WTC11 (cell line): ENCODE results near the gene ACOT6. TPM values are rescaled to one million over a fixed set of nuclear protein-coding genes. Genes with fewer than 3 reads are reported as not detected.
"Not testable (repeated sequence)": the region's sequence is repeated elsewhere in the genome, so short reads cannot be mapped to it uniquely, and the experiment has no call there.

Experiments used
- ATAC-seq: fragments of 200-7000 bp; cut with Tn5 transposase; 2 replicates; pipeline ENCODE4 v1.10.0; 2021; ENCODE audit warnings: mild to moderate bottlenecking, moderate library complexity
- CTCF ChIA-PET: fragments of 300-600 bp; sonication (Branson Sonifier 250); formaldehyde crosslinking; loops from one replicate; lab custom pipeline; 2021; ENCODE audit warnings: antibody characterized with exemption; lab: Charles Lee
- POLR2A ChIA-PET: fragments of 350-600 bp; sonication (Branson Sonifier 250); formaldehyde crosslinking; loops from one replicate; lab custom pipeline; 2021; ENCODE audit warnings: antibody characterized with exemption; lab: Charles Lee
- DNase-seq: peaks from one replicate; pipeline ENCODE4 v3.0.0; 2021; ENCODE audit warnings: low spot score
- H3K27ac Mint-ChIP-seq: 2 replicates; pipeline ENCODE4 v1.8.0; 2021; ENCODE audit warnings: mixed read lengths
- H3K27me3 Mint-ChIP-seq: 2 replicates; pipeline ENCODE4 v1.8.0; 2021; ENCODE audit warnings: low read depth, mild to moderate bottlenecking, moderate library complexity, mixed read lengths
- H3K36me3 Mint-ChIP-seq: 2 replicates; pipeline ENCODE4 v1.8.0; 2021; ENCODE audit warnings: mixed read lengths
- H3K4me1 Mint-ChIP-seq: 2 replicates; pipeline ENCODE4 v1.8.0; 2022; ENCODE audit warnings: mixed read lengths
- H3K4me3 Mint-ChIP-seq: 2 replicates; pipeline ENCODE4 v1.8.0; 2021; ENCODE audit warnings: mild to moderate bottlenecking, moderate library complexity, mixed read lengths
- H3K9me3 Mint-ChIP-seq: 2 replicates; pipeline ENCODE4 v1.8.0; 2021; ENCODE audit warnings: mixed read lengths
- FOXP1 ChIP-seq: sonication (generic); formaldehyde crosslinking; IDR thresholded peaks from 2 replicates; pipeline ENCODE4 v1.8.0; 2022; ENCODE audit warnings: missing genetic modification reagents, mild to moderate bottlenecking, moderate library complexity, borderline replicate concordance
- KAT7 ChIP-seq: sonication (generic); formaldehyde crosslinking; IDR thresholded peaks from 2 replicates; pipeline ENCODE4 v1.8.1; 2023; ENCODE audit warnings: missing genetic modification reagents, mild to moderate bottlenecking, borderline replicate concordance
- NFE2L1 ChIP-seq: sonication (generic); formaldehyde crosslinking; IDR thresholded peaks from 2 replicates; pipeline ENCODE4 v1.8.1; 2023; ENCODE audit warnings: missing genetic modification reagents
- NFYB ChIP-seq: sonication (generic); formaldehyde crosslinking; conservative IDR thresholded peaks from 2 replicates; pipeline ENCODE4 v1.8.0; 2022; ENCODE audit warnings: low read depth, missing genetic modification reagents
- RORB ChIP-seq: fragments of 250-450 bp; sonication (Bioruptor Pico); IDR thresholded peaks from 2 replicates; pipeline ENCODE4 v1.9.0; 2021; ENCODE audit warnings: mild to moderate bottlenecking
- SMAD3 ChIP-seq: sonication (generic); formaldehyde crosslinking; IDR thresholded peaks from 2 replicates; pipeline ENCODE4 v1.8.0; 2022; ENCODE audit warnings: missing genetic modification reagents, mild to moderate bottlenecking, borderline replicate concordance
- ZNF121 ChIP-seq: sonication (generic); formaldehyde crosslinking; IDR thresholded peaks from 2 replicates; pipeline ENCODE4 v1.8.0; 2023; ENCODE audit warnings: missing genetic modification reagents
- ZNF396 ChIP-seq: fragments of 250-450 bp; sonication (Bioruptor Pico); IDR thresholded peaks from 2 replicates; pipeline ENCODE4 v1.8.0; 2021; ENCODE audit warnings: mild to moderate bottlenecking, moderate library complexity, borderline replicate concordance
- total RNA-seq: library from RNA; stranded (reverse); gene quantifications from 3 replicates; pipeline ENCODE4 v1.2.3, GENCODE V29; 2021
- TF ChIP-seq, protein P1 (sequence below): sonication (generic); formaldehyde crosslinking; IDR thresholded peaks from 2 replicates; pipeline ENCODE4 v1.8.1; 2023; ENCODE audit warnings: mild to moderate bottlenecking, moderate library complexity, missing genetic modification reagents
- TF ChIP-seq, protein P2 (sequence below): sonication (generic); formaldehyde crosslinking; conservative IDR thresholded peaks from 2 replicates; pipeline ENCODE4 v1.8.1; 2022; ENCODE audit warnings: mild to moderate bottlenecking, missing genetic modification reagents
- TF ChIP-seq, protein P3 (sequence below): sonication (generic); formaldehyde crosslinking; IDR thresholded peaks from 2 replicates; pipeline ENCODE4 v1.8.1; 2023; ENCODE audit warnings: mild to moderate bottlenecking, missing genetic modification reagents, moderate library complexity
- TF ChIP-seq, protein P4 (sequence below): sonication (generic); formaldehyde crosslinking; IDR thresholded peaks from 2 replicates; pipeline ENCODE4 v1.8.0; 2023; ENCODE audit warnings: missing genetic modification reagents, mild to moderate bottlenecking, borderline replicate concordance
- TF ChIP-seq, protein P5 (sequence below): sonication (generic); formaldehyde crosslinking; IDR thresholded peaks from 2 replicates; pipeline ENCODE4 v1.8.0; 2022; ENCODE audit warnings: mild to moderate bottlenecking, missing genetic modification reagents

ACOT6 gene
- total RNA-seq, 1 experiment from 2014 or later = 0.13 TPM

DNA sequence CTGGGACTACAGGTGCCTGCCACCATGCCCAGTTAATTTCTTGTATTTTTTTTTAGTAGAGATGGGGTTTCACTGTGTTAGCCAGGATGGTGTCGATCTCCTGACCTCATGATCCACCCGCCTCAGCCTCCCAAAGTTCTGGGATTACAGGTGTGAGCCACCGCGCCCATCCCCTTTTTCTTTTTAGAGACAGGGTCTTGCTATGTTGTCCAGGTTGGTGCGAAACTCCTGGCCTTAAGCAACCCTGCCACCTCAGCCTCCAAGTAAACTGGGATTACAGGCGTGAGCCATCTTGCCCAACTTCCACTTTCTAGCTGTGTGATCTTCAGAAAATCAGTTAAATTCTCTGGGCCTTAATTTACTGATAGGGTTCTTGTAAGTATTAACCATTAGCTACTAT, 45.4 kb upstream of the ACOT6 start:
- H3K9me3 Mint-ChIP-seq = peaks cover 21% of the 10 kb centered on the region
- POLR2A ChIA-PET = interaction anchor here (0.6 kb wide), 1 partner anchor 74 kb away, joined by 4 read pairs; no protein-coding TSS in a partner anchor
- CTCF ChIA-PET = not testable (repeated sequence)

DNA sequence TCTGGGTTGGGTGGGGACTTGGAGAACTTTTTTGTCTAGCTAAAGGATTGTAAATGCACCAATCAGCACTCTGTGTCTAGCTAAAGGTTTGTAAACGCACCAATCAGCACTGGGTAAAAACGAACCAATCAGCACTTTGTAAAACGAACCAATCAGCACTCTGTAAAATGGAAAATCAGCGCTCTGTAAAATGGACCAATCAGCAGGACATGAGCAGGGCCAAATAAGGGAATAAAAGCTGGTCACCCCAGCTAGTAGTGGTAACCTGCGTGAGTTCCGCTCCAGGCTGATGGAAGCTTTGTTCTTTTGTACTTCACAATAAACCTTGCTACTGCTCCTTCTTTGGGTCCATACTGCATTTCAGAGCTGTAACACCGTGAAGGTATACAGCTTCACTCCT, 45.0 kb upstream of the ACOT6 start:
- 0 out of 2 replicates have a peak, but pooled peaks have one; percentile 30 for TF ChIP-seq NFYB (CRISPR knock-in tag)
- TF ChIP-seq, protein P1, sequence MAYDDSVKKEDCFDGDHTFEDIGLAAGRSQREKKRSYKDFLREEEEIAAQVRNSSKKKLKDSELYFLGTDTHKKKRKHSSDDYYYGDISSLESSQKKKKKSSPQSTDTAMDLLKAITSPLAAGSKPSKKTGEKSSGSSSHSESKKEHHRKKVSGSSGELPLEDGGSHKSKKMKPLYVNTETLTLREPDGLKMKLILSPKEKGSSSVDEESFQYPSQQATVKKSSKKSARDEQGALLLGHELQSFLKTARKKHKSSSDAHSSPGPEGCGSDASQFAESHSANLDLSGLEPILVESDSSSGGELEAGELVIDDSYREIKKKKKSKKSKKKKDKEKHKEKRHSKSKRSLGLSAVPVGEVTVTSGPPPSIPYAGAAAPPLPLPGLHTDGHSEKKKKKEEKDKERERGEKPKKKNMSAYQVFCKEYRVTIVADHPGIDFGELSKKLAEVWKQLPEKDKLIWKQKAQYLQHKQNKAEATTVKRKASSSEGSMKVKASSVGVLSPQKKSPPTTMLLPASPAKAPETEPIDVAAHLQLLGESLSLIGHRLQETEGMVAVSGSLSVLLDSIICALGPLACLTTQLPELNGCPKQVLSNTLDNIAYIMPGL = no peak
- POLR2A ChIA-PET = no interaction called here
- H3K4me3 Mint-ChIP-seq = no peak overlapping the region

More for the DNA sequence above, 45.4 kb upstream of the ACOT6 start:
- ATAC-seq, H3K27ac Mint-ChIP-seq: not testable (repeated sequence)
- peaks cover 30% of the 10 kb centered on the region for H3K4me1 Mint-ChIP-seq
- peak; percentile 42; the same call in 1 of the 2 replicates for TF ChIP-seq ZNF121 (CRISPR knock-in tag)
- TF ChIP-seq, all 79 proteins: peak for 1; not testable (repeated sequence) for 78
- H3K27me3 Mint-ChIP-seq = peaks cover 13% of the 10 kb centered on the region
- H3K36me3 Mint-ChIP-seq = peaks cover 36% of the 10 kb centered on the region
- H3K4me3 Mint-ChIP-seq, DNase-seq: not testable (repeated sequence)

DNA sequence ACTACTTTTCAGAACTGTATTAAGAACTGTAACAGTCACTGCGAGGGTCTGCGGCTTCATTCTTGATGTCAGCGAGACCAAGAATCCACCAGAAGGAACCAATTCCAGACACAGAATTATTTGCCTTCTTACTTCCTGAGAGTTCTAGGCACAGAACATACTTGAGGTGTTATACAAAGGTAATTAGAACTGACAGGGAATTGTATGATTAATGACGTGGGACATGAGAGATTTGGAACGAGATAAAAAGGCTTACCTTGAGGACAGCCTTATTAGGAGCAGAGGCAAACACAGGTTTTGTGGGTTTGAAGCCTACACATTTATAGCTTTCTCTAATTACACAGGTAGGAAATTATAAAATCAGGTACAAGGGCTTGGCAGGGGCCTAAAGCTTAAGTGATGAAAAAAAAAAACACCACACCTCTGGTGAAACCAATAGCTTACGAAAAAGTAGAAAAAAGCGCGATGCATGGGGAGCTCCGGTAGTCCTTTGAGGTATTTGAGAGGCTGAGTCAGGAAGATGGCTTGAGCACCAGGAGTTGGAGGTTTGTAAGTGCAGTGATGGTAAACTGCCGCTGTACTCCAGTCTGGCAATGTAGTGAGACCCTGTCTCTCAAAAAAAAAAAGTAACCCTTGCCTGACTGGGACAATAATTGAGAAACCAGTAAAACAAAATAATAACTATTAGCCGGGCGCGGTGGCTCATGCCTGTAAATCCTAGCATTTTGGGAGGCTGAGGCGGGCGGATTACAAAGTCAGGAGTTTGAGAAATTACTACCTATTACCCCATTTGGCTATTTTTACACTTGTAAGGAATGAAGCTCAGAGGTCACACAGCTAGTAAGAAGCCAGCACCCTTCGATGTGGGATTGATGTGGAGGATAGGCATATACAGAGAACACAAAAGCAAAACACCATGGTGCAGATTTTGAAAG, 44.1 kb upstream of the ACOT6 start:
- no peak for TF ChIP-seq FOXP1 (CRISPR knock-in tag)
- TF ChIP-seq KAT7 = no peak
- TF ChIP-seq, protein P2, sequence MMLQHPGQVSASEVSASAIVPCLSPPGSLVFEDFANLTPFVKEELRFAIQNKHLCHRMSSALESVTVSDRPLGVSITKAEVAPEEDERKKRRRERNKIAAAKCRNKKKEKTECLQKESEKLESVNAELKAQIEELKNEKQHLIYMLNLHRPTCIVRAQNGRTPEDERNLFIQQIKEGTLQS (CRISPR knock-in tag) = no peak
- TF ChIP-seq, protein P3, sequence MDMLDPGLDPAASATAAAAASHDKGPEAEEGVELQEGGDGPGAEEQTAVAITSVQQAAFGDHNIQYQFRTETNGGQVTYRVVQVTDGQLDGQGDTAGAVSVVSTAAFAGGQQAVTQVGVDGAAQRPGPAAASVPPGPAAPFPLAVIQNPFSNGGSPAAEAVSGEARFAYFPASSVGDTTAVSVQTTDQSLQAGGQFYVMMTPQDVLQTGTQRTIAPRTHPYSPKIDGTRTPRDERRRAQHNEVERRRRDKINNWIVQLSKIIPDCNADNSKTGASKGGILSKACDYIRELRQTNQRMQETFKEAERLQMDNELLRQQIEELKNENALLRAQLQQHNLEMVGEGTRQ (CRISPR knock-in tag) = no peak
- TF ChIP-seq, protein P4, sequence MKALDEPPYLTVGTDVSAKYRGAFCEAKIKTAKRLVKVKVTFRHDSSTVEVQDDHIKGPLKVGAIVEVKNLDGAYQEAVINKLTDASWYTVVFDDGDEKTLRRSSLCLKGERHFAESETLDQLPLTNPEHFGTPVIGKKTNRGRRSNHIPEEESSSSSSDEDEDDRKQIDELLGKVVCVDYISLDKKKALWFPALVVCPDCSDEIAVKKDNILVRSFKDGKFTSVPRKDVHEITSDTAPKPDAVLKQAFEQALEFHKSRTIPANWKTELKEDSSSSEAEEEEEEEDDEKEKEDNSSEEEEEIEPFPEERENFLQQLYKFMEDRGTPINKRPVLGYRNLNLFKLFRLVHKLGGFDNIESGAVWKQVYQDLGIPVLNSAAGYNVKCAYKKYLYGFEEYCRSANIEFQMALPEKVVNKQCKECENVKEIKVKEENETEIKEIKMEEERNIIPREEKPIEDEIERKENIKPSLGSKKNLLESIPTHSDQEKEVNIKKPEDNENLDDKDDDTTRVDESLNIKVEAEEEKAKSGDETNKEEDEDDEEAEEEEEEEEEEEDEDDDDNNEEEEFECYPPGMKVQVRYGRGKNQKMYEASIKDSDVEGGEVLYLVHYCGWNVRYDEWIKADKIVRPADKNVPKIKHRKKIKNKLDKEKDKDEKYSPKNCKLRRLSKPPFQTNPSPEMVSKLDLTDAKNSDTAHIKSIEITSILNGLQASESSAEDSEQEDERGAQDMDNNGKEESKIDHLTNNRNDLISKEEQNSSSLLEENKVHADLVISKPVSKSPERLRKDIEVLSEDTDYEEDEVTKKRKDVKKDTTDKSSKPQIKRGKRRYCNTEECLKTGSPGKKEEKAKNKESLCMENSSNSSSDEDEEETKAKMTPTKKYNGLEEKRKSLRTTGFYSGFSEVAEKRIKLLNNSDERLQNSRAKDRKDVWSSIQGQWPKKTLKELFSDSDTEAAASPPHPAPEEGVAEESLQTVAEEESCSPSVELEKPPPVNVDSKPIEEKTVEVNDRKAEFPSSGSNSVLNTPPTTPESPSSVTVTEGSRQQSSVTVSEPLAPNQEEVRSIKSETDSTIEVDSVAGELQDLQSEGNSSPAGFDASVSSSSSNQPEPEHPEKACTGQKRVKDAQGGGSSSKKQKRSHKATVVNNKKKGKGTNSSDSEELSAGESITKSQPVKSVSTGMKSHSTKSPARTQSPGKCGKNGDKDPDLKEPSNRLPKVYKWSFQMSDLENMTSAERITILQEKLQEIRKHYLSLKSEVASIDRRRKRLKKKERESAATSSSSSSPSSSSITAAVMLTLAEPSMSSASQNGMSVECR (CRISPR knock-in tag) = no peak
- no peak for TF ChIP-seq SMAD3
- no peak for TF ChIP-seq RORB
- no peak for TF ChIP-seq ZNF396 (CRISPR knock-in tag)
- TF ChIP-seq ZNF121 (CRISPR knock-in tag) = no peak
- TF ChIP-seq, protein P5, sequence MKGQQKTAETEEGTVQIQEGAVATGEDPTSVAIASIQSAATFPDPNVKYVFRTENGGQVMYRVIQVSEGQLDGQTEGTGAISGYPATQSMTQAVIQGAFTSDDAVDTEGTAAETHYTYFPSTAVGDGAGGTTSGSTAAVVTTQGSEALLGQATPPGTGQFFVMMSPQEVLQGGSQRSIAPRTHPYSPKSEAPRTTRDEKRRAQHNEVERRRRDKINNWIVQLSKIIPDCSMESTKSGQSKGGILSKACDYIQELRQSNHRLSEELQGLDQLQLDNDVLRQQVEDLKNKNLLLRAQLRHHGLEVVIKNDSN (CRISPR knock-in tag) = no peak
- TF ChIP-seq NFE2L1 (CRISPR knock-in tag) = no peak
- ATAC-seq = no peak

More for the DNA sequence above, 45.0 kb upstream of the ACOT6 start:
- H3K4me1 Mint-ChIP-seq = peaks cover 30% of the 10 kb centered on the region
- peaks cover 13% of the 10 kb centered on the region for H3K27me3 Mint-ChIP-seq
- H3K9me3 Mint-ChIP-seq = peaks cover 17% of the 10 kb centered on the region
- ATAC-seq (no peak), DNase-seq (no peak)
- peaks cover 32% of the 10 kb centered on the region for H3K36me3 Mint-ChIP-seq
- 0 out of 2 replicates have a peak overlapping the region, but pooled peaks have one; percentile 38 for H3K27ac Mint-ChIP-seq
- CTCF ChIA-PET = no interaction called here

DNA sequence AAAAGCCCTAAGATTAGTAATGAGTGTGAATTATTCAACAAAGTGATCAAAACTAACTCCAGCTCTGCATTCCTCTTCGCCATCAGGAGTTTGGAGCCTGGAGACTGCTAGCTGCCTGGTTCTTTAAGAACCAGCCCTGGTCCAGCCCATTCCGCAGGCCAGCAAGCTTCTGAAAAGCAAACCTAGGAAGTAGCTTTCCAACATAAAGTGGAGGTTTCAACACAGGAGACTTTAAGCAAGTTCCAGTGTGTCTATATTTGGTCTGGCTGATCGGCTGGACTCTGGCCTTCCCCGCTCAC, 43.5 kb upstream of the ACOT6 start:
- not testable (repeated sequence) for DNase-seq, ATAC-seq, H3K9me3 Mint-ChIP-seq
- H3K27ac Mint-ChIP-seq = peak overlapping the region; percentile 66; the same call in 1 of the 2 replicates
- H3K36me3 Mint-ChIP-seq = peaks cover 24% of the 10 kb centered on the region
- H3K27me3 Mint-ChIP-seq = peaks cover 13% of the 10 kb centered on the region
- H3K4me3 Mint-ChIP-seq = peak overlapping the region; percentile 78
- CTCF ChIA-PET = interaction anchor here (0.5 to 4.5 kb wide), 14 partner anchors 9 to 722 kb away, joined by 3 to 79 read pairs (median 4); partner anchors contain the start of gene ACOT6
- POLR2A ChIA-PET = interaction anchor here (0.6 to 2.6 kb wide), 6 partner anchors 61 to 341 kb away, joined by 3 to 12 read pairs (median 4); partner anchors contain the start of genes NUMB and RIOX1
- peaks cover 30% of the 10 kb centered on the region for H3K4me1 Mint-ChIP-seq

More for the DNA sequence above, 44.1 kb upstream of the ACOT6 start:
- peaks cover 13% of the 10 kb centered on the region for H3K27me3 Mint-ChIP-seq
- peaks cover 26% of the 10 kb centered on the region for H3K36me3 Mint-ChIP-seq
- ChIA-PET CTCF (interaction anchor here (0.5 to 4.5 kb wide), 13 partner anchors 10 to 480 kb away, joined by 3 to 79 read pairs (median 4); partner anchors contain the start of gene ACOT6), POLR2A (interaction anchor here (0.6 to 2.6 kb wide), 6 partner anchors 62 to 342 kb away, joined by 3 to 12 read pairs (median 4); partner anchors contain the start of genes NUMB and RIOX1)
- DNase-seq = no peak
- H3K9me3 Mint-ChIP-seq = peaks cover 8% of the 10 kb centered on the region
- peak overlapping the region; percentile 38; the same call in 1 of the 2 replicates for H3K27ac Mint-ChIP-seq
- H3K4me1 Mint-ChIP-seq = peaks cover 30% of the 10 kb centered on the region
- H3K4me3 Mint-ChIP-seq = peak overlapping the region; percentile 78
